ENCODE data around the gene NPL. TPM values are rescaled to one million over a fixed set of nuclear protein-coding genes. Genes with fewer than 3 reads are reported as not detected.

NPL gene
- total and polyA plus RNA-seq, 2 of the 13 experiments (the other 11 are each of a cell fraction or from before 2014, with no cell fraction given), result 0.03 to 0.04 TPM

- peak; percentile 44; the same call in 1 of the 2 replicates for TF ChIP-seq IRF9 (CRISPR knock-in tag; IDR thresholded peaks at IDR 0.05; ENCODE audit: borderline replicate concordance)
- TF ChIP-seq ZBTB49 (CRISPR knock-in tag; IDR thresholded peaks at IDR 0.05; ENCODE audit: borderline replicate concordance), result no peak
- peak; percentile 78; the same call in 1 of the 2 replicates for TF ChIP-seq IRF1 (CRISPR knock-in tag; IDR thresholded peaks at IDR 0.05; ENCODE audit: low read depth)
- TF ChIP-seq ISL2 (CRISPR knock-in tag; IDR thresholded peaks at IDR 0.05), result 0 out of 2 replicates have a peak, but pooled peaks have one; percentile 19
- peak; percentile 62; the same call in 1 of the 2 replicates for TF ChIP-seq ZIK1 (CRISPR knock-in tag; IDR thresholded peaks at IDR 0.05; ENCODE audit: borderline replicate concordance, low read depth)
- TF ChIP-seq HMGXB4 (CRISPR knock-in tag; IDR thresholded peaks at IDR 0.05; ENCODE audit: borderline replicate concordance in 1 of 2, low read depth in 1 of 2), result peak; percentile 80 to 89; a peak in 3 of 4 replicates
- 0 out of 2 replicates have a peak, but pooled peaks have one; percentile 8 for TF ChIP-seq PPARG (CRISPR knock-in tag; conservative IDR thresholded peaks at IDR 0.05)
- TF ChIP-seq HOXA5 (CRISPR knock-in tag; IDR thresholded peaks at IDR 0.05), result peak; percentile 78; the same call in 1 of the 2 replicates
- TF ChIP-seq ZBTB2 (CRISPR knock-in tag; IDR thresholded peaks at IDR 0.05; ENCODE audit: low read depth), result peak; percentile 71
- TF ChIP-seq ZNF292 (CRISPR knock-in tag; IDR thresholded peaks at IDR 0.05; ENCODE audit: borderline replicate concordance, low read depth), result peak; percentile 61; the same call in 1 of the 2 replicates
- TF ChIP-seq ZFP37 (CRISPR knock-in tag; IDR thresholded peaks at IDR 0.05; ENCODE audit: borderline replicate concordance), result no peak
These were observed 49.9 kb downstream of the NPL start, which contains the start of gene DHX9 (continued) for GRCh38 chr1:182839209-182840066.

All from HepG2 (cell line).